Upper lobe of left lung (tissue), 4 donors: ENCODE results near the gene LPAR2.
"Not testable (repeated sequence)": the region's sequence is repeated elsewhere in the genome, so short reads cannot be mapped to it uniquely, and the experiment has no call there.

ENCODE experiments used
- CTCF ChIP-seq, 6 experiments: fragments of 450-650 bp in 4 of 6; fragments of 200-600 bp in 2 of 6; sonication (generic) in 2 of 6; IDR thresholded peaks; one replicate each; pipeline ENCODE4 v1.5.1; 2016 to 2019; ENCODE audit warnings: antibody characterized with exemption in 6 of 6
- EP300 ChIP-seq, 4 donors: sonication (generic); formaldehyde crosslinking; IDR thresholded peaks; one replicate each; pipeline ENCODE4 v1.5.1; 2017; ENCODE audit warnings: antibody characterized with exemption in 4 of 4, control low read depth in 2 of 4
- POLR2A ChIP-seq, 4 donors: fragments of 450-650 bp; IDR thresholded peaks; one replicate each; pipeline ENCODE4 v1.5.1; 2016 to 2017; ENCODE audit warnings: antibody characterized with exemption in 4 of 4, mild to moderate bottlenecking in 2 of 4

GRCh38 chr19:19665420-19665948 lies 37.5 kb upstream of the LPAR2 start:
- TF ChIP-seq CTCF, POLR2A, EP300 (IDR thresholded peaks at IDR 0.05): not testable (repeated sequence)
